ENCODE data around the gene TXNDC2. TPM values are rescaled to one million over a fixed set of nuclear protein-coding genes. Genes with fewer than 3 reads are reported as not detected.

Gene TXNDC2
- total and polyA plus RNA-seq, 9 of the 15 experiments (the other 6 are each of a cell fraction or from before 2014, with no cell fraction given) = 1.2 to 4.9 (median 2.3) TPM

DNA sequence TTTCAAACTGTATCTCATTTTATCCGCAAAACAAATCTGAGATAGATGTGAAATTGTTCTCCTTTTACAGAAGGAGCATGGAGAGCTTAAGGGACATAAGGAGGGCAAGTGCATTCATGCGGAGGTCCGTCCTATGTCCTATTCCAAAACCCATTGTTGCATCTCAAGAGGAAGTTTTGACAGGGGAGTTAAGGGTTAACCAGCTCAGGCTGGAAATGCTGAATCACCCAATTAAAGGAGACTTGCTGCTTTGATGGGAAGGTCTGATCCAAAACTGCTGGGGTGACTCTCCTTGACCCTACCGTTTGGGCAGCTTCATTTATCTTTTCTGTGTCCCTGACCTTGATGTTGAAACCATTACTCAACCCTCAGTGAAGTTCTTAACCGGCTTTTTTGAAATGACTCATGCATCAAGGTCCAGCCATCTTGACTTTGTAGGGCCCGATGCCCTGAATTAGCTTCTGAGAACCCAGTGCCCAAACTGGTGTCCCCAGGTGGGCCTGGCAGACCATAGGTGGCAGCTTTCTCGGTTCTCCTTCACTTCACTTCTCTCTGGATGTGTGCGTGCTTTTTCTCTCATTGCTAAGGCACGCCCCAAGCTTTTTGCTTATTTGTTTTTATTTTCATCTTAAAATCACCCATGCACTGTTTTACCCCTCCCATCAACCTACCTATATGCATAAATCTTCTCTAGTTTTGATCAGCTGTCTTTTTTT, 15.9 kb upstream of the TXNDC2 start (continued):
- TF ChIP-seq ZNF79 (CRISPR knock-in tag; IDR thresholded peaks at IDR 0.05; ENCODE audit: low read depth) (peak; percentile 68), POLR2AphosphoS2 (IDR thresholded peaks at IDR 0.05; ENCODE audit: low read length) (no peak), POLR2G (IDR thresholded peaks at IDR 0.05; ENCODE audit: low read depth, low read length) (no peak), HNRNPK (IDR thresholded peaks at IDR 0.05; ENCODE audit: low read depth, low read length, poor library complexity, severe bottlenecking) (no peak), ATF1 (CRISPR knock-in tag; IDR thresholded peaks at IDR 0.05) (no peak), ATF1 (tag; IDR thresholded peaks at IDR 0.05) (peak; percentile 84), MAFK (IDR thresholded peaks at IDR 0.05; ENCODE audit: low read length) (peak; percentile 98), SMARCA4 (IDR thresholded peaks at IDR 0.05) (no peak), MECOM (CRISPR knock-in tag; IDR thresholded peaks at IDR 0.05) (peak; percentile 39), RBM15 (IDR thresholded peaks at IDR 0.05; ENCODE audit: insufficient read depth, low read length) (no peak), TEAD4 (IDR thresholded peaks at IDR 0.05; ENCODE audit: low read length) (peak; percentile 72), TEAD4 (CRISPR knock-in tag; IDR thresholded peaks at IDR 0.05; ENCODE audit: borderline replicate concordance) (no peak), ZNF239 (CRISPR knock-in tag; IDR thresholded peaks at IDR 0.05) (peak; percentile 59; the same call in 1 of the 2 replicates), HMGN3 (IDR thresholded peaks at IDR 0.05; ENCODE audit: borderline replicate concordance, extremely low read depth, insufficient read length, low read depth, low read length) (peak; percentile 67), RCOR1 (IDR thresholded peaks at IDR 0.05; ENCODE audit: borderline replicate concordance in 1 of 2, low read depth in 2 of 2, low read length in 2 of 2) (peak; percentile 71 to 97), NUFIP1 (IDR thresholded peaks at IDR 0.05; ENCODE audit: partially characterized antibody) (no peak), NFE2 (IDR thresholded peaks at IDR 0.05; ENCODE audit: low read depth) (peak; percentile 100), FOXJ2 (tag; IDR thresholded peaks at IDR 0.05) (peak; percentile 80), CEBPB (tag; IDR thresholded peaks at IDR 0.05) (peak; percentile 98)
- TF ChIP-seq, protein P1, sequence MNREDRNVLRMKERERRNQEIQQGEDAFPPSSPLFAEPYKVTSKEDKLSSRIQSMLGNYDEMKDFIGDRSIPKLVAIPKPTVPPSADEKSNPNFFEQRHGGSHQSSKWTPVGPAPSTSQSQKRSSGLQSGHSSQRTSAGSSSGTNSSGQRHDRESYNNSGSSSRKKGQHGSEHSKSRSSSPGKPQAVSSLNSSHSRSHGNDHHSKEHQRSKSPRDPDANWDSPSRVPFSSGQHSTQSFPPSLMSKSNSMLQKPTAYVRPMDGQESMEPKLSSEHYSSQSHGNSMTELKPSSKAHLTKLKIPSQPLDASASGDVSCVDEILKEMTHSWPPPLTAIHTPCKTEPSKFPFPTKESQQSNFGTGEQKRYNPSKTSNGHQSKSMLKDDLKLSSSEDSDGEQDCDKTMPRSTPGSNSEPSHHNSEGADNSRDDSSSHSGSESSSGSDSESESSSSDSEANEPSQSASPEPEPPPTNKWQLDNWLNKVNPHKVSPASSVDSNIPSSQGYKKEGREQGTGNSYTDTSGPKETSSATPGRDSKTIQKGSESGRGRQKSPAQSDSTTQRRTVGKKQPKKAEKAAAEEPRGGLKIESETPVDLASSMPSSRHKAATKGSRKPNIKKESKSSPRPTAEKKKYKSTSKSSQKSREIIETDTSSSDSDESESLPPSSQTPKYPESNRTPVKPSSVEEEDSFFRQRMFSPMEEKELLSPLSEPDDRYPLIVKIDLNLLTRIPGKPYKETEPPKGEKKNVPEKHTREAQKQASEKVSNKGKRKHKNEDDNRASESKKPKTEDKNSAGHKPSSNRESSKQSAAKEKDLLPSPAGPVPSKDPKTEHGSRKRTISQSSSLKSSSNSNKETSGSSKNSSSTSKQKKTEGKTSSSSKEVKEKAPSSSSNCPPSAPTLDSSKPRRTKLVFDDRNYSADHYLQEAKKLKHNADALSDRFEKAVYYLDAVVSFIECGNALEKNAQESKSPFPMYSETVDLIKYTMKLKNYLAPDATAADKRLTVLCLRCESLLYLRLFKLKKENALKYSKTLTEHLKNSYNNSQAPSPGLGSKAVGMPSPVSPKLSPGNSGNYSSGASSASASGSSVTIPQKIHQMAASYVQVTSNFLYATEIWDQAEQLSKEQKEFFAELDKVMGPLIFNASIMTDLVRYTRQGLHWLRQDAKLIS (CRISPR knock-in tag; IDR thresholded peaks at IDR 0.05) = 0 out of 2 replicates have a peak, but pooled peaks have one; percentile 8
- TF ChIP-seq, protein P2, sequence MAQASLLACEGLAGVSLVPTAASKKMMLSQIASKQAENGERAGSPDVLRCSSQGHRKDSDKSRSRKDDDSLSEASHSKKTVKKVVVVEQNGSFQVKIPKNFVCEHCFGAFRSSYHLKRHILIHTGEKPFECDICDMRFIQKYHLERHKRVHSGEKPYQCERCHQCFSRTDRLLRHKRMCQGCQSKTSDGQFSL (CRISPR knock-in tag; IDR thresholded peaks at IDR 0.05) = no peak
- TF ChIP-seq, protein P2 (tag; IDR thresholded peaks at IDR 0.05) = peak in 1 of 2 experiments; percentile 24; a peak in 1 of 4 replicates
- TF ChIP-seq, protein P3, sequence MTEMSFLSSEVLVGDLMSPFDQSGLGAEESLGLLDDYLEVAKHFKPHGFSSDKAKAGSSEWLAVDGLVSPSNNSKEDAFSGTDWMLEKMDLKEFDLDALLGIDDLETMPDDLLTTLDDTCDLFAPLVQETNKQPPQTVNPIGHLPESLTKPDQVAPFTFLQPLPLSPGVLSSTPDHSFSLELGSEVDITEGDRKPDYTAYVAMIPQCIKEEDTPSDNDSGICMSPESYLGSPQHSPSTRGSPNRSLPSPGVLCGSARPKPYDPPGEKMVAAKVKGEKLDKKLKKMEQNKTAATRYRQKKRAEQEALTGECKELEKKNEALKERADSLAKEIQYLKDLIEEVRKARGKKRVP (CRISPR knock-in tag; IDR thresholded peaks at IDR 0.05) = peak; percentile 67
- TF ChIP-seq, protein P4, sequence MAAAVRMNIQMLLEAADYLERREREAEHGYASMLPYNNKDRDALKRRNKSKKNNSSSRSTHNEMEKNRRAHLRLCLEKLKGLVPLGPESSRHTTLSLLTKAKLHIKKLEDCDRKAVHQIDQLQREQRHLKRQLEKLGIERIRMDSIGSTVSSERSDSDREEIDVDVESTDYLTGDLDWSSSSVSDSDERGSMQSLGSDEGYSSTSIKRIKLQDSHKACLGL (CRISPR knock-in tag; IDR thresholded peaks at IDR 0.05; ENCODE audit: borderline replicate concordance, poor library complexity, severe bottlenecking) = no peak

Data from K562 (cell line).